Glomerular endothelial cell (primary cell): ENCODE data around the gene EPB41L5. TPM values are rescaled to one million over a fixed set of nuclear protein-coding genes. Genes with fewer than 3 reads are reported as not detected.
"Not testable (repeated sequence)": the region's sequence is repeated elsewhere in the genome, so short reads cannot be mapped to it uniquely, and the experiment has no call there.

Experiments used
- DNase-seq: peaks from one replicate; pipeline ENCODE4 v3.0.0-alpha.2; 2011; ENCODE audit warnings: low read depth, low spot score; ENCODE audit errors: extremely low read depth
- total RNA-seq: library from RNA; depleted of rRNA; stranded (reverse); fragments of >200 nt; gene quantifications from 2 replicates; pipeline ENCODE4 v1.2.3, GENCODE V29; 2015

Gene EPB41L5
- total RNA-seq, 1 donor from 2014 or later = 17.3 TPM

GRCh38 chr2:120192280-120192679 lies 179.4 kb downstream of the EPB41L5 start:
- no peak for DNase-seq

- DNase-seq = no peak
Measured at GRCh38 chr2:120195553-120195952, 182.7 kb downstream of the EPB41L5 start.

GRCh38 chr2:120199817-120200459 lies 187.1 kb downstream of the EPB41L5 start:
- not testable (repeated sequence) for DNase-seq

GRCh38 chr2:120203251-120204021 lies 190.6 kb downstream of the EPB41L5 start:
- no peak for DNase-seq

- DNase-seq = no peak
Measured at GRCh38 chr2:120204022-120204405, 191.1 kb downstream of the EPB41L5 start.

DNA sequence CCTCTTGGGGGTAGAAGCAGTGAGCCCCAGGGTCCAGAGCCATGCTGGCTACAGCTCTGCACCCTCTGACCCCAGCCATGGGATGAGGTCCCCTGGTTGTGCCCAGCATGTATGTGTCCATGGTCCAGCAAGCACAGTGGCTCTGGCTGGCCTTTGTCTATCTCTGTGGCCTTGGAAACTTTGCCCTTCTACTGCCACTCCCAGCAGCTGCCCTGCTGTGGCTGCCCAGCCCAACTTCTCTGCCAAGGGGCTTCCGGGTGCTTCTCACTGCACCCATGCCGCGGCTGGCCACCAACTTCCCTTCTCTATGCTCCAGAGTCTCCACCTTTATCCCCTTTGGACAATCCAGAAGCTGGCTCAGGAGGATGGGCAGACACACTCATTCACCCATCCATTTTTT lies 191.5 kb downstream of the EPB41L5 start:
- DNase-seq = no peak

DNA sequence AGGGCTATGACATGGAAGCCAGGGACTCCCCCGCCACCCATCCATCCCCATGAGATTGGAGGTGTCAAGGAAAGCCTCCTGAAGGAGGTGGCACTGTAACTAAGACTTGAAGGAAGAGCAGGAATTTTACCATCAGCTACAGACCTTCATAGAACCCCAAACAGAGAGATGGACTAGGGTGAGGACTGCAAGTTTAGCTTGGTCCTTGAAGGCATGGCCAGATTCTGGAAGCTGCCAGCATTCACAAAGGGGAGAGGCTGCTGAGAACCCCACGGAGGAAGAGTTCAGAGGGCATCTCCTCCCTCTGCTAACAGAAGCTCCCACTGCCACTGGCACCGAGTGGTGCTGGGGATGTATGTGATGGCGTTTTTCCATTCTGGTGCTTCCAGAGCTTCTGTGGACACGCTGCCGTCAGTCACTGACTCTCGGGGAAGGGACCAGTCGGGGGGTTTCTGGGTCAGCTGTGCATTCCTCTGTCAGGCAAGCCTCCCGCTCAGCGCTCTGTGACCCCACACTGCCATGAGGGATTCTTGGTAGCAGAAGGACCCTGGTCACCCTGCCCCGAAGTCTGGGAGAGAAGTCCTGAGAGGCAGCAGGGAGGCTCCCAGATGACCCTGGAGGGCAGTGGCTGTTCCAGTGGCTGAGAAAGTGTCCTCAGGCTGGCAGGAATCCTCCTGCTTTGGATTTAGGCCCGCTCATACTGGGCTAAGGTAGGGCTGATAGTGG lies 192.2 kb downstream of the EPB41L5 start:
- DNase-seq = no peak

- DNase-seq = no peak
Measured at GRCh38 chr2:120206022-120206581, 193.2 kb downstream of the EPB41L5 start.

DNA sequence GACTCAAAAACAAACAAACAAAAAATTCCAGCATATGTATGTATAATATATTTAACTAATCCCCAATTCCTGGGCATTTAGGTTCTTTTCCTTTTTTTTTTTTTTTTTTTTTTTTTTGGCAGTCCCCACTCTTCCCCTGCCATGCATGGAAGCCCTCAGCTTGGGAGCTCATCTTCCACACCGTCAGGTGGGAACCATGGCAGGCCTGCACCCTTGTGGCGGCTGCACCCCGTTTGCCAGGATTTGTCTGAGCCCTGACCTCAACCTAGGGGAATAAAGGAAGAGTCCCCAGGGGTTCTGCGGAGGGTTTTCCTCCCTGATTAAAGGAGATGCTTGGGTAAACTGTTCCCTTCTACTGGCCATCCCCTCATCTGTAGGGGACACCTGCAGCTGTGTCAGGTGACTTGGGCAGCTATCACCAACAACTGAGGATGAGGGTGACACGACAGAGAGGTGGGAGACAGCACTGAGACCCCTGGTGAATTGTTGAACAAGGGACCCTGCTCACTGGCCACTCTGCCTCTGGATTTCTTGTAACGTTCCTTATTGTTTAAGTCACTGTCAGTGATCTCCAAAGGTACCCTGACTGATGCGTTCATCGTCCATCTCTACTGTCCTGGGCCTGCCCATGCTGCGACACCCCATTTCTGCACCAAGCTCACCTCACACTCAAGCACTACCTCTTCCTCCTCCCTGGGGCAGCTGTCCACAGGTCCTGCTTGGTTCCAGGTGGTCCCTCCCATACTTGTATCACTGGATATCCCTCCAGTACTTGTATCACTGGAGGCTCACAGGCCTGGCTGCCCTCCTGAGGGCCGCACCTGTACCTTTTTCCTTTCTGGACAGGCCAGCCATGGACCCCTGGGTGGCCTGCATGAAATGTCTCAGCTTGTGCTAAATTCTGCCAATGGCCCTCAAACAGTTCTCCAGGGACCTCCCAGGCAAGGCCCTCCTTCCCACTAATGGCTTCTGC lies 195.8 kb downstream of the EPB41L5 start:
- no peak for DNase-seq

GRCh38 chr2:120209427-120210269 lies 196.8 kb downstream of the EPB41L5 start:
- DNase-seq = no peak

DNA sequence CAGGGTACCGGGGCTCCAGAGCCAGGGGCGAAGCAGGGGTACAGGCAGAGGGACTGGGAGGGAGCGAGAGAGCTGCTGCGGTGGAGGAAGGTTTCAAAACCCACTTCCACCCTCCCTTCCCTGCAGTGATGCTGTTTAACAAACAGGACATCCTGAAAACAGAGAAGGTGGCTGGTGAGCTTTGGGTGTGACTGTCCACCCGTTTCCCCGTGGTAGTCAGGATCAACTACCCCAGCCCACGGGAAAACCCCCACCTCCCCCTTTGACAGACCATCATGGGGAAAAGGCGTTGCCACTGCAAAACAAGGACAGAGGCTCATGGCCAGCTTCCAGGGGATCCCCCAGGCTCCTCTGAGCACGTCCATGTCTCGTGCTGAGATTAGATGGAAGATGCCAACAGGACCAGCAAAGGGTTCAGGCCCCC lies 197.4 kb downstream of the EPB41L5 start:
- DNase-seq = no peak

- DNase-seq = no peak
Measured at GRCh38 chr2:120218181-120218580, 205.3 kb downstream of the EPB41L5 start.

DNA sequence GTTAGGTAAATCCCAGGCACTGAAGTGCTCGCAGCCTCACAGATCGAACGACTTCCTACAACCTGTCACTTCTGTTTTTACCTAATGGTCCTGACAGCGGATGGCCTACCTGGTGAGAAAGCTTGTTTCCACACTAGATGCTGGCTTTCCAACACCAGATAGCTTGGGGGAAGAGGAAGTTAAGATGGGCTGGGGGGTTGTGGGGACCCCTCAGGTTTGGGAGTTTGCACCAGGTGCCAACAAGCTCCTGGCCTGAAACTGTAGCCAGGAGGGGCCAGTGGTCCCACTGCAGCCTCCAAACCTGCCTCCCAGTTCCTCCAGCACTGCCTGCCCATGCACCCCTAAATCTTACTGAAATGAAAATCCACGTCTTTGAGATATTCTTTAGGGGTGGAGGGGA lies 206.4 kb downstream of the EPB41L5 start:
- no peak for DNase-seq

- DNase-seq = no peak
Measured at GRCh38 chr2:120219766-120220165, 206.9 kb downstream of the EPB41L5 start.

DNA sequence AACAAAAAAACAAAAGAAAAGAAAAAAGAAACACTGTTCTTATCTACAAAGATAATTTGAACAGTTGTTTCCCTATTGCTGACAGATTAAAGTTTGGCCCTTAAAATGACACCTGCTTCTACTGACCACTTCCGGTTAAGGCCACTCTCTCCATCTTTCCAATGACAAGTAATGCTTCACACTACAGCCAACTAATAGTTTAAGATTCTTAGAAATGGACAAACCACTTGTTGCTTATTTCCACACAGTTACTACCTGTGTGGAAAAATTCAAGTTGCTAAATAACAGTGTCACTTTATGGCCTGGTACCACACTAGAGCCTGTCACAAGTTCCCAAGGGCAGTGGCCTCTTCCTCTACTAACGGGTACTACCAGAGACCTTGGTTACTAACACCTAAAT lies 207.9 kb downstream of the EPB41L5 start:
- DNase-seq = no peak

GRCh38 chr2:120221616-120222015 lies 208.7 kb downstream of the EPB41L5 start:
- no peak for DNase-seq

GRCh38 chr2:120222186-120223033 lies 209.5 kb downstream of the EPB41L5 start:
- no peak for DNase-seq
